ENCODE results near the gene DOK3. TPM values are rescaled to one million over a fixed set of nuclear protein-coding genes. Genes with fewer than 3 reads are reported as not detected.

Gene DOK3
- total and polyA plus RNA-seq, 12 donors, result 0.74 to 11.4 (median 2.3) TPM

- WGBS, 2 donors, result 73 to 75% methylated on average over 11 of the region's 11 CpGs
- H3K9me3 ChIP-seq, result no peaks in the 10 kb centered on the region
- H3K4me1 ChIP-seq, result peaks cover 0 to 39% (median 3%) of the 10 kb centered on the region in 9 donors
- DNase-seq (no peak), ATAC-seq (no peak)
- H3K4me3 ChIP-seq, result peak overlapping the region in 3 of 10 donors; percentile 31 to 70 (median 35)
- intact Hi-C loops (cut with DNase I), result loop anchor here in 1 of 10 donors (10.0 kb wide), 1 partner anchor 195 kb away; the partner anchor contains the start of gene MXD3
- peaks cover 0 to 76% (median 35%) of the 10 kb centered on the region in 9 donors for H3K36me3 ChIP-seq
- H3K27me3 ChIP-seq, result no peaks in the 10 kb centered on the region
- H3K27ac ChIP-seq, result peak overlapping the region in 5 of 10 donors; percentile 35 to 97 (median 57)
- no peak for TF ChIP-seq CTCF (IDR thresholded peaks at IDR 0.05)
These were observed 453 bp upstream of the DOK3 start for GRCh38 chr5:177509991-177510566.

GRCh38 chr5:177508837-177509236 is 789 bp downstream of the DOK3 start:
- ATAC-seq, result no peak
- Histone ChIP-seq H3K36me3 (peaks cover 0 to 76% (median 27%) of the 10 kb centered on the region in 9 donors), H3K9me3 (no peaks in the 10 kb centered on the region), H3K4me3 (peak overlapping the region in 9 of 10 donors; percentile 8 to 70 (median 35)), H3K4me1 (peaks cover 0 to 35% (median 0%) of the 10 kb centered on the region in 9 donors), H3K27ac (peak overlapping the region in 8 of 10 donors; percentile 20 to 97 (median 58)), H3K27me3 (no peaks in the 10 kb centered on the region)
- intact Hi-C loops (cut with DNase I), result loop anchor here in 1 of 10 donors (10.0 kb wide), 1 partner anchor 194 kb away; the partner anchor contains the start of gene MXD3
- no peak for DNase-seq
- no peak for TF ChIP-seq CTCF (IDR thresholded peaks at IDR 0.05)
- WGBS, 2 donors, result 46 to 54% methylated on average over 8 of the region's 8 CpGs

GRCh38 chr5:177508221-177508611 is 1.4 kb downstream of the DOK3 start:
- ATAC-seq (no peak), DNase-seq (no peak)
- no peaks in the 10 kb centered on the region for H3K9me3 ChIP-seq
- peaks cover 0 to 76% (median 25%) of the 10 kb centered on the region in 9 donors for H3K36me3 ChIP-seq
- intact Hi-C loops (cut with DNase I), result loop anchor here in 1 of 10 donors (10.0 kb wide), 1 partner anchor 193 kb away; the partner anchor contains the start of gene MXD3
- peaks cover 0 to 35% (median 0%) of the 10 kb centered on the region in 9 donors for H3K4me1 ChIP-seq
- H3K4me3 ChIP-seq, result peak overlapping the region in 8 of 10 donors; percentile 14 to 70 (median 36)
- H3K27ac ChIP-seq, result peak overlapping the region in 3 of 10 donors; percentile 43 to 97 (median 66)
- no peaks in the 10 kb centered on the region for H3K27me3 ChIP-seq
- WGBS, 2 donors, result 83 to 90% methylated on average over 26 of the region's 26 CpGs
- no peak for TF ChIP-seq CTCF (IDR thresholded peaks at IDR 0.05)

- Histone ChIP-seq H3K4me1 (peaks cover 0 to 38% (median 0%) of the 10 kb centered on the region in 9 donors), H3K27me3 (no peaks in the 10 kb centered on the region), H3K9me3 (no peaks in the 10 kb centered on the region), H3K27ac (peak overlapping the region in 1 of 10 donors; percentile 97), H3K36me3 (peaks cover 0 to 75% (median 20%) of the 10 kb centered on the region in 9 donors), H3K4me3 (peak overlapping the region in 5 of 10 donors; percentile 14 to 70 (median 36))
- ATAC-seq, result no peak
- 88 to 90% methylated on average over 17 of the region's 17 CpGs for WGBS, 2 donors
- no peak for DNase-seq
- intact Hi-C loops (cut with DNase I), result loop anchor here in 1 of 10 donors (10.0 kb wide), 1 partner anchor 193 kb away; the partner anchor contains the start of gene MXD3
- TF ChIP-seq CTCF (IDR thresholded peaks at IDR 0.05), result no peak
These were observed 1.9 kb downstream of the DOK3 start for GRCh38 chr5:177507596-177508220.

Data from heart right ventricle (tissue), 16 donors.